Lower leg skin (tissue), 3 donors: ENCODE measurements around the gene MFSD11.

ENCODE experiments used
- CTCF ChIP-seq, 3 donors: fragments of 450-650 bp; IDR thresholded peaks; one replicate each; pipeline ENCODE4 v1.5.1; 2016; ENCODE audit warnings: antibody characterized with exemption in 3 of 3, mild to moderate bottlenecking in 3 of 3, moderate library complexity in 2 of 3
- POLR2A ChIP-seq, 2 donors: fragments of 450-650 bp; IDR thresholded peaks; one replicate each; pipeline ENCODE4 v1.6.1; 2016 to 2017; ENCODE audit warnings: antibody characterized with exemption in 2 of 2, mild to moderate bottlenecking in 1 of 2, moderate library complexity in 1 of 2

- TF ChIP-seq CTCF (IDR thresholded peaks at IDR 0.05) (no peak), POLR2A (IDR thresholded peaks at IDR 0.05) (no peak)
Measured at GRCh38 chr17:76700270-76700616, 37.7 kb upstream of the MFSD11 start.
